Brain microvascular endothelial cell (primary cell): ENCODE measurements around the gene TEX12.

Experiments used
- DNase-seq: peaks from one replicate; pipeline ENCODE4 v3.0.0-alpha.2; 2020
- H3K27ac ChIP-seq: fragments of 250-450 bp; sonication (Bioruptor Pico); 2 replicates; pipeline ENCODE4 v1.5.1; 2020; ENCODE audit warnings: mild to moderate bottlenecking, moderate library complexity
- H3K27me3 ChIP-seq: fragments of 250-450 bp; sonication (Bioruptor Pico); replicated peaks from 2 replicates; pipeline ENCODE4 v1.5.1; 2020; ENCODE audit warnings: mild to moderate bottlenecking
- H3K36me3 ChIP-seq: fragments of 250-450 bp; sonication (Bioruptor Pico); replicated peaks from 2 replicates; pipeline ENCODE4 v1.5.1; 2020; ENCODE audit warnings: mild to moderate bottlenecking
- H3K4me3 ChIP-seq: 2 replicates; pipeline ENCODE4 v1.5.1; 2011; ENCODE audit warnings: low read depth, mild to moderate bottlenecking, control low read depth, low read length, moderate library complexity
- in situ Hi-C: cut with HindIII; loops from 2 replicates; pipeline ENCODE4 v1.10.0; 2017; ENCODE audit warnings: low sequenced_read_pairs, low pct_ligation_motif_present
- TF ChIP-seq, protein P1 (sequence below): IDR thresholded peaks from 2 replicates; pipeline ENCODE4 v1.5.1; 2011; ENCODE audit warnings: low read depth, mild to moderate bottlenecking, moderate library complexity, low read length, control low read depth, inconsistent platforms; ENCODE audit errors: missing control alignments

TEX12 gene

DNA sequence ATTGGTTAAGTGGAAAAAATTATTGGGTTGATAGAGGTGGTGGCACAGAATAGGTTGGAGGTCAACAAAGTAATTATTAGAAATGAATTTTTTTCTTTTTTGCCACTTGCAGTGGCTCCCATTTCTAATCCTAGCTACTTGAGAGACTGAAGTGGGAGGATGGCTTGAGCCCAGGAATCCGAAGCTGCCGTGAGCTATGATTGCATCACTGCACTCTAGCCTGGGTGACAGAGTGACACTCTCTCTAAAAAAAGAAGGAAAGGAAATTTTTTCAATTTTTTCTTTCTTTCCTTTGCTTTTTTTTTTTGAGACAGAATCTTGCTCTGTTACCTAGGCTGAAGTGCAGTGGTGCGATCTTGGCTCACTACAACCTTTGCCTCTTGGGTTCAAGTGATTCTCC is 6.0 kb downstream of the TEX12 start:
- in situ Hi-C loops = no loop called here
- H3K27me3 ChIP-seq = no peaks in the 10 kb centered on the region
- H3K27ac ChIP-seq = no peak overlapping the region
- H3K36me3 ChIP-seq = no peaks in the 10 kb centered on the region
- no peak for DNase-seq
- TF ChIP-seq, protein P1, sequence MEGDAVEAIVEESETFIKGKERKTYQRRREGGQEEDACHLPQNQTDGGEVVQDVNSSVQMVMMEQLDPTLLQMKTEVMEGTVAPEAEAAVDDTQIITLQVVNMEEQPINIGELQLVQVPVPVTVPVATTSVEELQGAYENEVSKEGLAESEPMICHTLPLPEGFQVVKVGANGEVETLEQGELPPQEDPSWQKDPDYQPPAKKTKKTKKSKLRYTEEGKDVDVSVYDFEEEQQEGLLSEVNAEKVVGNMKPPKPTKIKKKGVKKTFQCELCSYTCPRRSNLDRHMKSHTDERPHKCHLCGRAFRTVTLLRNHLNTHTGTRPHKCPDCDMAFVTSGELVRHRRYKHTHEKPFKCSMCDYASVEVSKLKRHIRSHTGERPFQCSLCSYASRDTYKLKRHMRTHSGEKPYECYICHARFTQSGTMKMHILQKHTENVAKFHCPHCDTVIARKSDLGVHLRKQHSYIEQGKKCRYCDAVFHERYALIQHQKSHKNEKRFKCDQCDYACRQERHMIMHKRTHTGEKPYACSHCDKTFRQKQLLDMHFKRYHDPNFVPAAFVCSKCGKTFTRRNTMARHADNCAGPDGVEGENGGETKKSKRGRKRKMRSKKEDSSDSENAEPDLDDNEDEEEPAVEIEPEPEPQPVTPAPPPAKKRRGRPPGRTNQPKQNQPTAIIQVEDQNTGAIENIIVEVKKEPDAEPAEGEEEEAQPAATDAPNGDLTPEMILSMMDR = no peak
- H3K4me3 ChIP-seq = no peak overlapping the region

DNA sequence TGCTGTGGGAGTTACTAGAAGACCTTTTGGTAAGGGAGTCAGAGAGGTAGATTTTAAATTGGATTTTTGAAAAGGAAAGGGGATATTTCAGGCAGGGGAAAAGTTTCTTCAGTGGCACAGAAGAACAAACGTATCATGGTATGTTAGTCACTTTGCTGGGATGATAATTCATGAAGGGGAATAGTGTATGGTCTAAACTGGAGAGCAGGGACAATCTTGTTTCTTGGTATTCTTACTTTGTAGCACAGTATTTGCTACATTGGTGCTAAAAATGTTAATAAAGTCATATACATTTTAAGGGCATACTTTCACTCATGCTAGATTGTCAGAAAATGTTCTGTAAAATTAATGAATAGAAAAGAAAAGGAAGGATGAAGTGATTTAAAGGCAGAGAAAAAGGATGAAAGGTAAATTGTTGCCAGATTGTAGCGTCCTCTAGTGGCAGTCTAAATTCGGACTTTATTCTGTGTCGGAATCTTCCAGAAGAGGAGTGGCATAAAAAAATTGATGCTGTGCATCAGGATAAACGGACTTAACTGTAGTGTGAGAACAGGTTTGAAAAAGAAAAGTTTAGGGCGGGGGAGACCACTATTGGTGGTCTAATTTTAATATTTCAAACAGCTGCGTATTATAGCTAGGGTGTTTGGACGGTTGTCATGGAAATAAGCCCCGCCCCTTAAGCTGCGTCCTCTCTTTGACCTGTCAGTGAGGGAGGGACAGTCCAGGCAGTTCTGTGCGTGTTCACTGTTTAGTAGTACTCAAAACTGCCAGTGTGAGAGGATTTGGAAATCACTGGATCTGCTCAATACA is 7.8 kb downstream of the TEX12 start, which contains the start of gene BCO2:
BCO2 (plus strand) TSS at position 724 of the 810 bp plus-strand sequence. CDS start 90 bp downstream, outside the sequence.
- peak within 1 kb of the TSS; percentile 37 for H3K4me3 ChIP-seq
- no peaks in the 10 kb centered on the region for H3K36me3 ChIP-seq
- peak; percentile 93 for DNase-seq
- TF ChIP-seq, protein P1 = peak; percentile 79
- H3K27ac ChIP-seq = peak within 1 kb of the TSS; percentile 77
- no peaks in the 10 kb centered on the region for H3K27me3 ChIP-seq
- in situ Hi-C loops = no loop called here

DNA sequence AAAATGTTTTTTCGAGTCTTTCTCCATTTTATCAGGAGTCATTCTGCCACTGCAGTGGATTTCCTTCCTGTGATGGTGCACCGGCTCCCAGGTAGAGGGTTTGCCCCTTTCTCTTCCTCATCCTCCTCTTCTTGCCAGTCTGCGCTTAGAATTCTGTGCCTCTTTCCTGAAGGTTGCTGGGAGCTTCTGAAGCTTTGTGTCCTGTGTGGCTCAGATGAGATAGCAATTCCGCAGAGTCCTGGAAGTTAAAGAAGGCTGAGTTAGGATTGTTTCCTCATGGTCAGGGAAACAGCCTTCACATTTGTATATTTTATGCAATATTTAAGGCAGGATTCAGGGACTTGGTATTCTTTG is 8.4 kb downstream of the TEX12 start:
- in situ Hi-C loops = no loop called here
- TF ChIP-seq, protein P1 = no peak
- H3K4me3 ChIP-seq = peak overlapping the region; percentile 37
- no peak for DNase-seq
- peak overlapping the region; percentile 77 for H3K27ac ChIP-seq
- H3K27me3 ChIP-seq = no peaks in the 10 kb centered on the region
- H3K36me3 ChIP-seq = no peaks in the 10 kb centered on the region

DNA sequence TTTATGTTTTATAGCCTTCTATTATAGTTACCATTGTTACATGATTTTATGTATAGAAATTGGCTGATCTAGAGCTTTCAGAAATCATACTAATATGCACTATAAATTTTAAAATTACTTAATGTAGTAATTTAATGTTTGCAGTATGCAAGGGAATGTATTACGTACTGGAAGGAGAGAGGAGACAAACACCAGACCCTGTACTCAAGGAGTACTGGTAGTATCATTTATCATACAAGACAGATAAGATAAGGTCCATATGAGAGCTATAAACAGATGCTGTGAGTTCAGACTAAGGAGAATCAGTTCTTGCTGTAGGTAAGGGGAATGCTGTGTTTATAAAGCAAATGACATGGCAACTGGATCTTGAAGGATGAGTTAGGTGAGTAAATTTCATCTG is 8.9 kb downstream of the TEX12 start:
- TF ChIP-seq, protein P1 = no peak
- Histone ChIP-seq H3K27me3 (no peaks in the 10 kb centered on the region), H3K27ac (no peak overlapping the region), H3K4me3 (no peak overlapping the region), H3K36me3 (no peaks in the 10 kb centered on the region)
- DNase-seq = no peak
- in situ Hi-C loops = no loop called here

DNA sequence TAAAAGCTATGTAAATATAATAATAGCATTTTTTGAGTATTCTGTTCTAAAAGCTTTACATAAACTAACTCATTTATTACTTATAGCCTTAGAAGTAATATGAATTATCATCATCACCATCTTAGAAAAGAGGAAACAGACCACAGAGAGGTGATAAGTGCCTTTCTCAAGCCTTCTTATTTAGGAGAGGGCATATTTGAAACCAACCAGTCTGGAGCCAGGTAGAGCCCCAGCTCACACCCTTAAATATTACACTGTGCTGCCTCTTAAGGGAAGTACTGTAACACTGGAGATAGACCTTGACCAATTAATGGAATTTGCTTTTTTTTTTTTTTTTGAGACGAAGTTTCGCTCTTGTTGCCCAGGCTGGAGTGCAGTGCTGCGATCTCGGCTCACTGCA is 10.4 kb downstream of the TEX12 start:
- Histone ChIP-seq H3K27ac (no peak overlapping the region), H3K27me3 (no peaks in the 10 kb centered on the region), H3K36me3 (no peaks in the 10 kb centered on the region), H3K4me3 (no peak overlapping the region)
- in situ Hi-C loops = no loop called here
- TF ChIP-seq, protein P1 = no peak
- DNase-seq = no peak

DNA sequence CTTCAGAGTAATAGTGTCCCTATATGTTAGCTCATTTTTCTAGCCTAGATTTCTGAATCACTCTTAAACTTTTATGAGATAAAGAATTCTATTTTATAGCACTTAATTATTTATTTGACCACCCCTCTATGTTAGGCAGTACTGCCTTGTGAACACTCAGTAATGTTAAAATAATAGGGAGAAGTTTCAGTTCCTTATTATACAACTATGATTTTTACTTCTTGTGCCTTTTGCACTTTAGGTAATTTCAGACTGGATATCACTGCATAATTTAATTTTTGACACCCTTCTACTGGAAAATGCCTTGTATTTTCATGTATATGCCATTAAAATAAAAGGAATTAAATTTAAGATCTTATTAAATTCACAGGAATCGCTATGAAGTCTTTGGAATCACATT is 11.3 kb downstream of the TEX12 start:
- Histone ChIP-seq H3K36me3 (no peaks in the 10 kb centered on the region), H3K27me3 (no peaks in the 10 kb centered on the region), H3K27ac (no peak overlapping the region), H3K4me3 (no peak overlapping the region)
- in situ Hi-C loops = no loop called here
- TF ChIP-seq, protein P1 = no peak
- DNase-seq = no peak
